Spleen (tissue), 7 donors: ENCODE measurements around the gene KSR1.
A peak's percentile ranks its signal among the peaks of the same experiment; 100 is the strongest.

ENCODE experiments used
- CTCF ChIP-seq, 11 experiments: fragments of 200-600 bp in 7 of 11; fragments of 450-650 bp in 4 of 11; sonication (generic) in 4 of 11; IDR thresholded peaks in 8 of 11; conservative IDR thresholded peaks in 3 of 11; 1 replicate in 7 of 11; 2 replicates in 4 of 11; pipeline versions ENCODE4 v1.4.0 to v1.8.0; 2016 to 2021; ENCODE audit warnings: antibody characterized with exemption in 11 of 11, inconsistent platforms in 4 of 11, mild to moderate bottlenecking in 1 of 11
- POLR2A ChIP-seq, 3 donors: fragments of 450-650 bp; IDR thresholded peaks; one replicate each; pipeline ENCODE4 v1.5.1; 2017; ENCODE audit warnings: antibody characterized with exemption in 3 of 3, mild to moderate bottlenecking in 1 of 3
- POLR2AphosphoS5 ChIP-seq, 3 donors: sonication (generic); formaldehyde crosslinking; IDR thresholded peaks; one replicate each; pipeline ENCODE4 v1.5.1; 2017; ENCODE audit warnings: antibody characterized with exemption in 3 of 3
- donor health status: DM: no; HTN: no; CAD: no; lungs with moderate emphysema.
- donor health status: DM: no; HTN: no; CAD: no.
- donor health status: DM: no; HTN: no; CAD: no.

GRCh38 chr17:27569884-27570577 is 113.8 kb downstream of the KSR1 start:
- TF ChIP-seq CTCF (IDR thresholded peaks at IDR 0.05 in 8 of 11, conservative IDR thresholded peaks at IDR 0.05 in 3 of 11) (peak in 1 of 11 experiments; percentile 17), POLR2AphosphoS5 (IDR thresholded peaks at IDR 0.05) (peak in 2 of 3 donors; percentile 68 to 75), POLR2A (IDR thresholded peaks at IDR 0.05) (no peak)
